ENCODE results near the gene STRIP2.
"Not testable (repeated sequence)": the region's sequence is repeated elsewhere in the genome, so short reads cannot be mapped to it uniquely, and the experiment has no call there.

STRIP2 gene

GRCh38 chr7:129437190-129437589, 3.0 kb downstream of the STRIP2 start:
- peaks cover 22% of the 10 kb centered on the region for H3K27me3 Mint-ChIP-seq
- peak overlapping the region; percentile 43 for H3K4me3 Mint-ChIP-seq

GRCh38 chr7:129438281-129438838, 4.1 kb downstream of the STRIP2 start:
- Mint-ChIP-seq H3K27ac (peak overlapping the region; percentile 99), H3K4me3 (peak overlapping the region; percentile 53), H3K4me1 (ENCODE audit: low read depth) (peaks cover 56% of the 10 kb centered on the region), H3K9me3 (no peaks in the 10 kb centered on the region), H3K27me3 (peaks cover 12% of the 10 kb centered on the region), H3K36me3 (ENCODE audit: low read depth) (peaks cover 34% of the 10 kb centered on the region)

More at GRCh38 chr7:129437190-129437589, 3.0 kb downstream of the STRIP2 start:
- Mint-ChIP-seq H3K4me1 (ENCODE audit: low read depth) (peaks cover 64% of the 10 kb centered on the region), H3K27ac (peak overlapping the region; percentile 40), H3K9me3 (no peaks in the 10 kb centered on the region), H3K36me3 (ENCODE audit: low read depth) (peaks cover 33% of the 10 kb centered on the region)

GRCh38 chr7:129438839-129439651, 4.8 kb downstream of the STRIP2 start:
- no peaks in the 10 kb centered on the region for H3K9me3 Mint-ChIP-seq
- H3K27me3 Mint-ChIP-seq: peaks cover 11% of the 10 kb centered on the region
- H3K27ac Mint-ChIP-seq: peak overlapping the region; percentile 99
- H3K4me1 Mint-ChIP-seq (ENCODE audit: low read depth): peaks cover 50% of the 10 kb centered on the region
- peaks cover 41% of the 10 kb centered on the region for H3K36me3 Mint-ChIP-seq (ENCODE audit: low read depth)
- H3K4me3 Mint-ChIP-seq: peak overlapping the region; percentile 53

- Mint-ChIP-seq H3K4me1 (ENCODE audit: low read depth) (peaks cover 48% of the 10 kb centered on the region), H3K4me3 (peak overlapping the region; percentile 31), H3K36me3 (ENCODE audit: low read depth) (peaks cover 49% of the 10 kb centered on the region), H3K27ac (peak overlapping the region; percentile 99), H3K27me3 (peaks cover 10% of the 10 kb centered on the region), H3K9me3 (no peaks in the 10 kb centered on the region)
These were observed 5.9 kb downstream of the STRIP2 start for GRCh38 chr7:129439963-129440625.

- H3K4me3 Mint-ChIP-seq: no peak overlapping the region
These were observed 9.4 kb downstream of the STRIP2 start for GRCh38 chr7:129443612-129444011.

GRCh38 chr7:129444776-129445175, 10.5 kb downstream of the STRIP2 start:
- H3K4me1 Mint-ChIP-seq (ENCODE audit: low read depth); H3K27ac Mint-ChIP-seq; H3K27me3 Mint-ChIP-seq; H3K4me3 Mint-ChIP-seq; H3K9me3 Mint-ChIP-seq: not testable (repeated sequence)
- H3K36me3 Mint-ChIP-seq (ENCODE audit: low read depth): peaks cover 79% of the 10 kb centered on the region

More at GRCh38 chr7:129443612-129444011, 9.4 kb downstream of the STRIP2 start:
- H3K36me3 Mint-ChIP-seq (ENCODE audit: low read depth): peaks cover 70% of the 10 kb centered on the region
- peaks cover 21% of the 10 kb centered on the region for H3K4me1 Mint-ChIP-seq (ENCODE audit: low read depth)
- no peak overlapping the region for H3K27ac Mint-ChIP-seq
- H3K9me3 Mint-ChIP-seq: peaks cover 2% of the 10 kb centered on the region
- H3K27me3 Mint-ChIP-seq: no peaks in the 10 kb centered on the region

- peaks cover 81% of the 10 kb centered on the region for H3K36me3 Mint-ChIP-seq (ENCODE audit: low read depth)
- not testable (repeated sequence) for H3K4me1 Mint-ChIP-seq (ENCODE audit: low read depth); H3K9me3 Mint-ChIP-seq; H3K27ac Mint-ChIP-seq; H3K27me3 Mint-ChIP-seq; H3K4me3 Mint-ChIP-seq
These were observed 12.7 kb downstream of the STRIP2 start for GRCh38 chr7:129446925-129447324.

- not testable (repeated sequence) for H3K27ac Mint-ChIP-seq; H3K4me3 Mint-ChIP-seq; H3K27me3 Mint-ChIP-seq; H3K4me1 Mint-ChIP-seq (ENCODE audit: low read depth); H3K9me3 Mint-ChIP-seq
- peaks cover 84% of the 10 kb centered on the region for H3K36me3 Mint-ChIP-seq (ENCODE audit: low read depth)
These were observed 13.2 kb downstream of the STRIP2 start for GRCh38 chr7:129447445-129447844.

- H3K27ac Mint-ChIP-seq; H3K9me3 Mint-ChIP-seq; H3K4me3 Mint-ChIP-seq; H3K4me1 Mint-ChIP-seq (ENCODE audit: low read depth); H3K27me3 Mint-ChIP-seq: not testable (repeated sequence)
- H3K36me3 Mint-ChIP-seq (ENCODE audit: low read depth): peaks cover 93% of the 10 kb centered on the region
These were observed 14.4 kb downstream of the STRIP2 start for GRCh38 chr7:129448608-129449007.

- peaks cover 9% of the 10 kb centered on the region for H3K9me3 Mint-ChIP-seq
- no peaks in the 10 kb centered on the region for H3K27me3 Mint-ChIP-seq
- no peak overlapping the region for H3K4me3 Mint-ChIP-seq
- H3K4me1 Mint-ChIP-seq (ENCODE audit: low read depth): no peaks in the 10 kb centered on the region
- H3K27ac Mint-ChIP-seq: no peak overlapping the region
- H3K36me3 Mint-ChIP-seq (ENCODE audit: low read depth): peaks cover 91% of the 10 kb centered on the region
These were observed 16.1 kb downstream of the STRIP2 start for GRCh38 chr7:129450295-129450694.

- no peaks in the 10 kb centered on the region for H3K4me1 Mint-ChIP-seq (ENCODE audit: low read depth)
- H3K27me3 Mint-ChIP-seq: no peaks in the 10 kb centered on the region
- peaks cover 9% of the 10 kb centered on the region for H3K9me3 Mint-ChIP-seq
- H3K36me3 Mint-ChIP-seq (ENCODE audit: low read depth): peaks cover 81% of the 10 kb centered on the region
- no peak overlapping the region for H3K27ac Mint-ChIP-seq
- H3K4me3 Mint-ChIP-seq: no peak overlapping the region
These were observed 18.5 kb downstream of the STRIP2 start for GRCh38 chr7:129452589-129453231.

- Mint-ChIP-seq H3K27me3 (no peaks in the 10 kb centered on the region), H3K4me1 (ENCODE audit: low read depth) (no peaks in the 10 kb centered on the region), H3K36me3 (ENCODE audit: low read depth) (peaks cover 71% of the 10 kb centered on the region), H3K27ac (no peak overlapping the region), H3K4me3 (no peak overlapping the region), H3K9me3 (peaks cover 6% of the 10 kb centered on the region)
These were observed 19.4 kb downstream of the STRIP2 start for GRCh38 chr7:129453510-129454248.

- peaks cover under 1% of the 10 kb centered on the region for H3K9me3 Mint-ChIP-seq
- H3K36me3 Mint-ChIP-seq (ENCODE audit: low read depth): peaks cover 66% of the 10 kb centered on the region
- H3K27me3 Mint-ChIP-seq: no peaks in the 10 kb centered on the region
- no peak overlapping the region for H3K27ac Mint-ChIP-seq
- no peaks in the 10 kb centered on the region for H3K4me1 Mint-ChIP-seq (ENCODE audit: low read depth)
- H3K4me3 Mint-ChIP-seq: no peak overlapping the region
These were observed 20.0 kb downstream of the STRIP2 start for GRCh38 chr7:129454249-129454551.

GRCh38 chr7:129456421-129456820, 22.2 kb downstream of the STRIP2 start:
- H3K9me3 Mint-ChIP-seq: no peaks in the 10 kb centered on the region
- H3K36me3 Mint-ChIP-seq (ENCODE audit: low read depth): peaks cover 48% of the 10 kb centered on the region
- no peak overlapping the region for H3K4me3 Mint-ChIP-seq
- H3K4me1 Mint-ChIP-seq (ENCODE audit: low read depth): no peaks in the 10 kb centered on the region
- no peak overlapping the region for H3K27ac Mint-ChIP-seq
- no peaks in the 10 kb centered on the region for H3K27me3 Mint-ChIP-seq
